D721Med (cell line): ENCODE data around the gene RNF112.

ENCODE experiments used
- DNase-seq: peaks from one replicate; pipeline ENCODE4 v3.0.0; 2011; ENCODE audit warnings: low spot score; ENCODE audit not compliant: insufficient read length
- FAIRE-seq: peaks from 2 replicates; lab custom pipeline; 2011; peaks lifted over from hg19 to GRCh38; lab: Jason Lieb, UNC
- TF ChIP-seq, protein P1 (sequence below): IDR thresholded peaks from 2 replicates; pipeline ENCODE4 v1.5.1; 2012; ENCODE audit warnings: mild to moderate bottlenecking, control low read depth; ENCODE audit not compliant: insufficient read depth; ENCODE audit errors: missing control alignments

Gene RNF112

DNA sequence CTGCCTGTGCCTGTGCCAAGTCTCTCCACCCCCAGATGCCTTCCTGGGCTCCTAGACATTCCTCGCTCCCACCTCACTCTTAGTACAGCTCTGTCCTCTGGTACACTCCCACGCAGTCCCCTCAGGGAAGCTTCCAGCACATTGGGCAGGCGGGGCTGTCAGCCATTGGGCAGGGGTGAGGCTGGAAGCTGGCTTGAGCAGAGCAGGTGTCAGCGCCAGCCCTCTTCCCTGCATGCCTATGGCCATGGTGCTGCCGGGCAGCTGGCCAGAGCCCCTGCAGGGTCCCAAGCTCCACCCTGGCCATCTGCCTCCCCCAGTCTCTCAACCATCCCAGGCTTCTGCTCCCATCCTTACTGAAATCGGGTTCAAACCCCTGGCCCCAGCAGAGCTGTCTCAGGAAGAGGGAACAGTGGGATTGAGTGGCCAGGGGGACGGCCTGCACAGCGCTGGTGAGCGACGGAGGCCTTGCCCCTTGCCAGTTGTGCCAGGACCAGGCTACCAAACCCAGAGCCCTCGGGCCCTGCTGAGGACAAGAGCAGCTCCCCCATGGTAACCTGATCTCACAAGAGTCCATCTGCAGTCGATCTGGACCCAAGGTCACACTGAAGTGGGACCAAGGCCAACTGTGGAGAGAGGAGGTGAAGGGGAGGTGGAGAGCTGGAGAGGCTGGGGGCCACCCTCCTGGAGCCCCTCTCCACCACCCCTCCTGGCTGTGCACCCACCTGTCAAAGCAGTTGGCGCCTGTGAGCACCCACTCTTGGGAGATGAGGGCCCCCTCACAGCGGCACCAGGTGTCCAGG is 46.1 kb upstream of the RNF112 start:
- DNase-seq (no peak), FAIRE-seq (no peak)
- TF ChIP-seq, protein P1, sequence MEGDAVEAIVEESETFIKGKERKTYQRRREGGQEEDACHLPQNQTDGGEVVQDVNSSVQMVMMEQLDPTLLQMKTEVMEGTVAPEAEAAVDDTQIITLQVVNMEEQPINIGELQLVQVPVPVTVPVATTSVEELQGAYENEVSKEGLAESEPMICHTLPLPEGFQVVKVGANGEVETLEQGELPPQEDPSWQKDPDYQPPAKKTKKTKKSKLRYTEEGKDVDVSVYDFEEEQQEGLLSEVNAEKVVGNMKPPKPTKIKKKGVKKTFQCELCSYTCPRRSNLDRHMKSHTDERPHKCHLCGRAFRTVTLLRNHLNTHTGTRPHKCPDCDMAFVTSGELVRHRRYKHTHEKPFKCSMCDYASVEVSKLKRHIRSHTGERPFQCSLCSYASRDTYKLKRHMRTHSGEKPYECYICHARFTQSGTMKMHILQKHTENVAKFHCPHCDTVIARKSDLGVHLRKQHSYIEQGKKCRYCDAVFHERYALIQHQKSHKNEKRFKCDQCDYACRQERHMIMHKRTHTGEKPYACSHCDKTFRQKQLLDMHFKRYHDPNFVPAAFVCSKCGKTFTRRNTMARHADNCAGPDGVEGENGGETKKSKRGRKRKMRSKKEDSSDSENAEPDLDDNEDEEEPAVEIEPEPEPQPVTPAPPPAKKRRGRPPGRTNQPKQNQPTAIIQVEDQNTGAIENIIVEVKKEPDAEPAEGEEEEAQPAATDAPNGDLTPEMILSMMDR, result no peak

DNA sequence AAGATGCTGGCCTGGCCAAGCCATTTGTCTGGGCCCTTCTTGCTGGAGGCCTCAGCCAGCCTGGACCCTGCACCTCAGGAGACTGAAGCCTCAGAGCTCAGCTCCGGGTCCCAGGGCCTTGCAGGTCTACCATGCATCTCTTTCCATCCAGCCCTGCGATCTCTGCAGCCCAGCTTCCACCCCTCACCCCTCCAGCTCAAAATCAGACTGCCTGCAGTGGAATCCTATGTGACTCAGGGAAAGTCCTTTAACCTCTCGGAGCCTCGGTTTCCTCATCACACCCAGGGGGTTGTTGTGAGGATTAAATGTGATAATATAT is 45.6 kb upstream of the RNF112 start:
- DNase-seq (no peak), FAIRE-seq (no peak)
- TF ChIP-seq, protein P1, result no peak

DNA sequence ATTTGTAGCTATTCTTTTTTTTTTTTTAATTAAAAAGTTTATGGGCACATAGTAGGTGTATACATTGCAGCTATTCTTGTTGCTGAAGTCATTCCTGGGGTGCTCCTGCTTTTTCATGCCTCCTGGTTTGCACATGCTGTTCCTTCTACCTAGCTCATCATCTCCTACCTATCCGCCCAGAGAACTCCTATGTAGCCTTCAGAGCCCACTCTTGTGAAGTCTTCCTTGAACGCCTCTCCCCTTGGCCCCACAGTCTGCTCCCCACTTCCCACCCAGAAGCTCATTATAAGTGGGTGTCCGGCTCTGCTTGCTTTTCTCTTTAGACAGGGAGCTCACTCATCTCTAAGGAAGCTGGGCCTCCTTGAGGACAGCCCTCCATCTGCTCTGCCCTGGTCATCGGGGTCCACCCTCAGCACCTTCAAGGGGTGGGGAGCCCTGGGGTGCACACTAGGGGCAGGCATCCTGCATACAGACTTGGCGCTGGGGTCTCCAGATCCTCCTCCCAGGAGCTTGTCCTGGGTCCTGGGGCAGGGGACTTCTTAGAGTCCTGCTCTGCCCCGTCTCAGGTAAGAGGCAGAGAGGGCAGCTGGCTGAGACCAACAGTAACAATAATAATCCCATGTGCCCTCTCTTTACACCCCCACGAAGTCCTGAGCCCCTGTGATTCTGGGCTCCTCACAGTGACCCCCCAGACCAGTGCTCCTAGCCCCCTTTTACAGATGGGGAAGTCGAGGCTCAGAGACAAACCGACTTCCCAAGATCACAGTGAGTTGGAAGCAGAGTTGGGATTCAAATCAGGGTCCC is 45.0 kb upstream of the RNF112 start:
- DNase-seq (no peak), FAIRE-seq (no peak)
- TF ChIP-seq, protein P1, result no peak

DNA sequence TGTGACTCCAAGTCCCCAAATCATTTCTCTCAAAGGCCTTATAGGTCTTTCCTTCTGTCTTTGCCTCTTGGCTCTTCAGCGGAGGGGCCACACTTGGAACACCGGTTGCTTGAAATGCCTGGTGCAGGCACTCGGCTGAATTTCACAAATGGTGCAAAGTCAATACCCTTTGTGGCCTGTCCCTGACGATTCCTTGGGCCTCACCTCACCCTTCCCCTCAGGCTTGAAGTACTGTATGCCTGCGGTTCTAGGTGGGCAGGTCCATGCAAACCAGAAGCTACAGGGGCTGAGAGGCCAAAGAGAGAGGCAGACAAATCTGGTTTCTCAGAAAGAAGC is 44.4 kb upstream of the RNF112 start:
- DNase-seq, result no peak
- FAIRE-seq, result no peak
- TF ChIP-seq, protein P1, result no peak

DNA sequence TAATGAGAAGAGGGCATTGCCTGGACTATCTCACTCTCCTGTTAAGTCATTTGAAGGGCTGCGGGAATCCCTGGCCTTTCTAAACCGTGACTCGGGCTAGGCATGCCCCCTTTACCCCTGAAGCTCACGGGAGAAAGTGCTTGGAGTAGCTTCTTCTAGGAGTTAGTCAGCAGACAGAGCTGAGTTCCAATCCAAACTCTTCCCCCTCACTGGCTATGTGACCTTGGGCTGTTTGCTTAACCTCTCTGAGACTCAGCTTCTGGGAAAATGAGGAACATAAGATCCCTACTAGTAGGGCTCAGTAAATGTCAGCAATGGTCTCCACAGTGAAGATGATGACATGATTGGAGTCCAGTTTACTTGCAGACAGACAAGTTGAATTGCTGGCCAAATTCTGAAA is 42.8 kb upstream of the RNF112 start:
- TF ChIP-seq, protein P1, result no peak
- DNase-seq, result no peak
- no peak for FAIRE-seq

DNA sequence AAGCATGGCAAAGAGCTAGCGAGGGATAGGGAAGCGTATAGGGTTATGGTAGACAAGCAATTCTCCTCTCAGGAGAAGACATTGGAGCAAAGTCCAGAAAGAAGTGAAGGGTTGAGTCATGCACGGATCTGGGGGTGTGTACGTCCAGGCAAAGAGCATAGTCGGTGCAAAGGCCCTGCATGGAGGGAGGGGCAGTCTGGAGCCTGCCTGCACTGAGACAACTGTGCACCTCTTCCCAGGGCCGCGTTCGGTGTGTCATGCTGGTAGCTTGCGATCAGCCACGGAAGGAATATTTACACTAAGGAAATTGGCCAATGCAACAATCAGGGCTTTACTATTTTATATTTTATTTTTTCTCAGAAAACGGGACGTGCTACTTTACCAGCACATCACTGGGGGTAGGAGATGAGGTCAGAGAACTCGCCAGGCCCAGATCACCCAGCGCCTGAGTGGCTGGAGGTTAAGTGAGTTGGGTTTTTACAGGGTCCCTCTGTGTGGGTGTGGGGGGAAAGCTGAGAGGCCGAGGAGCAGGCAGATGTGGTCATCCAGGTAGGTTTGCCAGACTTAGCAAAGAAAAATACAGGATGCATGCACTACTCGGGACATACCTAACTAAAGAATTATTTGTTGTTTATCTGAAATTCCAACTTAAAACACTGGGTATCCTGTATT is 41.8 kb upstream of the RNF112 start:
- FAIRE-seq, result no peak
- TF ChIP-seq, protein P1, result no peak
- no peak for DNase-seq
